K562 (cell line): ENCODE data around the gene TMPRSS9. TPM values are rescaled to one million over a fixed set of nuclear protein-coding genes. Genes with fewer than 3 reads are reported as not detected.
A peak's percentile ranks its signal among the peaks of the same experiment; 100 is the strongest.

Source experiments
- ATAC-seq: fragments of 200-7000 bp; cut with Tn5 transposase; 3 replicates; pipeline ENCODE4 v1.9.1; 2020; ENCODE audit warnings: moderate library complexity
- BruUV-seq: library from RNA; stranded (reverse); fragments of 400-500 nt; replicated peaks from 2 replicates; lab custom pipeline; 2021; lab: Mats Ljungman, UMichigan
- CTCF ChIA-PET: fragments of 300-600 bp; formaldehyde crosslinking; extraction: SDS; loops from one replicate; lab custom pipeline; 2021; ENCODE audit warnings: low intra/inter-chr PET ratio; lab: Yijun Ruan, JAX
- POLR2A ChIA-PET: fragments of 300-600, 350-650 bp; sonication (Branson Sonifier 250); formaldehyde crosslinking; extraction: SDS; loops from one replicate; lab custom pipeline; 2021; ENCODE audit warnings: antibody characterized with exemption, inconsistent platforms; lab: Yijun Ruan, JAX
- DNase-seq, 4 experiments: peaks; one replicate each; pipeline versions ENCODE4 v3.0.0 to v3.0.0-alpha.2; 2011 to 2018; ENCODE audit warnings: low spot score in 3 of 4, mixed read lengths in 3 of 4; ENCODE audit errors: extremely low read depth in 1 of 4
- FAIRE-seq: peaks from 2 replicates; lab custom pipeline; 2011; peaks lifted over from hg19 to GRCh38; lab: Jason Lieb, UNC
- H2AFZ ChIP-seq: 2 replicates; pipeline ENCODE4 v1.6.0; 2011; ENCODE audit warnings: low read depth, low read length, control low read depth, inconsistent platforms
- H3K27ac ChIP-seq: fragments of 200-600 bp; 3 replicates; pipeline ENCODE4 v1.8.0; 2011; ENCODE audit warnings: low read depth, mild to moderate bottlenecking, control low read depth, inconsistent platforms, low read length, moderate library complexity, mixed read lengths; ENCODE audit errors: extremely low read depth
- H3K27me3 ChIP-seq, 2 experiments: fragments of 300-600 bp in 1 of 2; 2 replicates in 1 of 2; 3 replicates in 1 of 2; pipeline versions ENCODE4 v1.6.0 to v1.8.0; 2011; ENCODE audit warnings: inconsistent platforms in 2 of 2, low read length in 2 of 2, mild to moderate bottlenecking in 1 of 2, mixed read lengths in 1 of 2, moderate library complexity in 1 of 2; ENCODE audit not compliant: control insufficient read depth in 2 of 2, insufficient read depth in 2 of 2
- H3K36me3 ChIP-seq: fragments of 300-600 bp; 3 replicates; pipeline ENCODE4 v1.8.0; 2011; ENCODE audit warnings: mild to moderate bottlenecking, low read length, inconsistent platforms; ENCODE audit not compliant: control insufficient read depth, insufficient read depth
- H3K4me1 ChIP-seq, 2 experiments: fragments of 200-600 bp in 1 of 2; replicated peaks in 1 of 2; 2 replicates in 1 of 2; 3 replicates in 1 of 2; pipeline versions ENCODE4 v1.5.1 to v1.8.0; 2011; ENCODE audit warnings: inconsistent platforms in 2 of 2, low read length in 2 of 2, mild to moderate bottlenecking in 1 of 2, mixed read lengths in 1 of 2, moderate library complexity in 1 of 2; ENCODE audit not compliant: control insufficient read depth in 2 of 2, insufficient read depth in 2 of 2
- H3K4me2 ChIP-seq: 2 replicates; pipeline ENCODE4 v1.6.1; 2011; ENCODE audit warnings: low read length, control low read depth, inconsistent platforms, mixed read lengths; ENCODE audit not compliant: insufficient read depth
- H3K4me3 ChIP-seq: fragments of 200-600 bp; sonication (generic), shearing (Covaris generic); 2 replicates; pipeline ENCODE4 v1.5.1; 2016; ENCODE audit warnings: control low read depth, inconsistent platforms
- H3K79me2 ChIP-seq: fragments of 200-600 bp; 3 replicates; pipeline ENCODE4 v1.8.0; 2011; ENCODE audit warnings: low read length, inconsistent platforms; ENCODE audit not compliant: control insufficient read depth, insufficient read depth
- H3K9ac ChIP-seq, 2 experiments: 2 replicates each; pipeline versions ENCODE4 v1.6.0 to v1.6.1; 2011; ENCODE audit warnings: low read depth in 2 of 2, low read length in 2 of 2, control low read depth in 1 of 2, inconsistent platforms in 1 of 2, mild to moderate bottlenecking in 1 of 2, mixed read lengths in 1 of 2; ENCODE audit not compliant: insufficient read depth in 1 of 2
- H3K9me1 ChIP-seq: one replicate; pipeline ENCODE4 v1.6.0; 2011; ENCODE audit warnings: inconsistent platforms, mild to moderate bottlenecking, low read length, moderate library complexity; ENCODE audit not compliant: control insufficient read depth, insufficient read depth
- H3K9me3 ChIP-seq: replicated peaks from 2 replicates; pipeline ENCODE4 v1.5.1; 2011; ENCODE audit warnings: low read depth, low read length, inconsistent platforms; ENCODE audit not compliant: control insufficient read depth, insufficient read depth
- H4K20me1 ChIP-seq: replicated peaks from 2 replicates; pipeline ENCODE4 v1.6.1; 2011; ENCODE audit warnings: low read length, inconsistent platforms, mixed read lengths; ENCODE audit not compliant: control insufficient read depth, insufficient read depth
- ADNP ChIP-seq: fragments of 200-800 bp; sonication (Bioruptor generic); IDR thresholded peaks from 2 replicates; pipeline ENCODE4 v1.6.1; 2016; ENCODE audit warnings: missing genetic modification characterization, missing compliant biosample characterization
- BCOR ChIP-seq: fragments of 450-650 bp; IDR thresholded peaks from 2 replicates; pipeline ENCODE4 v1.6.1; 2016
- CHCHD3 ChIP-seq: fragments of 250-450 bp; sonication (Bioruptor Pico); IDR thresholded peaks from 2 replicates; pipeline ENCODE4 v2.1.2; 2022; ENCODE audit warnings: mild to moderate bottlenecking
- GABPA ChIP-seq: fragments of 200-800 bp; sonication (Bioruptor generic); conservative IDR thresholded peaks from 2 replicates; pipeline ENCODE4 v1.6.1; 2016; ENCODE audit warnings: low read depth, missing genetic modification characterization, missing compliant biosample characterization
- HMG20A ChIP-seq: fragments of 450-650 bp; formaldehyde crosslinking; conservative IDR thresholded peaks from 2 replicates; pipeline ENCODE4 v1.4.0; 2020; ENCODE audit warnings: mild to moderate bottlenecking, mixed read lengths
- LARP7 ChIP-seq: fragments of 450-650 bp; IDR thresholded peaks from 2 replicates; pipeline ENCODE4 v1.6.1; 2016
- MEIS2 ChIP-seq: fragments of 450-650 bp; IDR thresholded peaks from 2 replicates; pipeline ENCODE4 v1.6.1; 2014; ENCODE audit warnings: mild to moderate bottlenecking; ENCODE audit not compliant: partially characterized antibody
- ZKSCAN3 ChIP-seq: fragments of 250-450 bp; sonication (Bioruptor Pico); IDR thresholded peaks from 2 replicates; pipeline ENCODE4 v1.4.0; 2020
- ZNF121 ChIP-seq: sonication (generic); formaldehyde crosslinking; conservative IDR thresholded peaks from 2 replicates; pipeline ENCODE4 v1.8.0; 2022; ENCODE audit warnings: missing genetic modification reagents
- whole genome bisulfite sequencing: fragments of 100-300 bp; shearing (Covaris generic); methylation state at CpG from one replicate; pipeline ENCODE4 v1.1.6; 2016; ENCODE audit warnings: low coverage, mixed read lengths; ENCODE audit not compliant: insufficient coverage; ENCODE audit errors: missing lambda C conversion rate; 5-methylcytosine and 5-hydroxymethylcytosine counted together
- in situ Hi-C: fragments of 300-500 bp; cut with MboI; formaldehyde crosslinking; loops from 4 replicates; pipeline ENCODE4 v1.15.0; 2018; ENCODE audit warnings: inconsistent platforms, mixed read lengths
- intact Hi-C: fragments of 100-400 bp; cut with micrococcal nuclease; formaldehyde crosslinking; loops from 2 replicates; pipeline ENCODE4 v1.14.2; 2022
- polyA plus RNA-seq, 8 experiments: library from polyadenylated mRNA; depleted of rRNA in 4 of 8; stranded (reverse) in 5 of 8; unstranded in 3 of 8; fragments of >200 nt; fragmentation: Nextera tagmentation in 2 of 8; fragmentation: Illumina TruSeq in 1 of 8; extraction: Ambion mirVana in 2 of 8; extraction: Trizol in 1 of 8; gene quantifications; 2 replicates each; pipeline versions ENCODE4 v1.2.1 to v1.2.3, GENCODE V29; 2011 to 2014; ENCODE audit warnings: inconsistent platforms in 1 of 8, missing spikeins in 1 of 8
- total RNA-seq, 7 experiments: library from RNA; depleted of rRNA in 6 of 7; stranded (reverse); fragments of >200 nt in 6 of 7; fragmentation: Illumina TruSeq in 2 of 7; extraction: Trizol in 2 of 7; gene quantifications; 2 replicates each; pipeline versions ENCODE4 v1.2.1 to v1.2.3, GENCODE V29; 2011 to 2021; ENCODE audit warnings: low replicate concordance in 1 of 7
- TF ChIP-seq, protein P1 (sequence below): fragments of 250-450 bp; sonication (Bioruptor Pico); IDR thresholded peaks from 2 replicates; pipeline ENCODE4 v1.4.0; 2020; ENCODE audit warnings: mild to moderate bottlenecking, moderate library complexity, borderline replicate concordance
- TF ChIP-seq, protein P2 (sequence below): fragments of 250-450 bp; sonication (Bioruptor Pico); IDR thresholded peaks from 2 replicates; pipeline ENCODE4 v1.8.0; 2022; ENCODE audit warnings: moderate library complexity, mild to moderate bottlenecking, inconsistent platforms
- TF ChIP-seq, protein P3 (sequence below): fragments of 250-450 bp; sonication (Bioruptor Pico); IDR thresholded peaks from 2 replicates; pipeline ENCODE4 v1.6.1; 2021; ENCODE audit warnings: mild to moderate bottlenecking

TMPRSS9 gene
- total and polyA plus RNA-seq, 9 of the 15 experiments (the other 6 are each of a cell fraction or from before 2014, with no cell fraction given): 0.01 to 0.03 TPM; not detected in 7

DNA sequence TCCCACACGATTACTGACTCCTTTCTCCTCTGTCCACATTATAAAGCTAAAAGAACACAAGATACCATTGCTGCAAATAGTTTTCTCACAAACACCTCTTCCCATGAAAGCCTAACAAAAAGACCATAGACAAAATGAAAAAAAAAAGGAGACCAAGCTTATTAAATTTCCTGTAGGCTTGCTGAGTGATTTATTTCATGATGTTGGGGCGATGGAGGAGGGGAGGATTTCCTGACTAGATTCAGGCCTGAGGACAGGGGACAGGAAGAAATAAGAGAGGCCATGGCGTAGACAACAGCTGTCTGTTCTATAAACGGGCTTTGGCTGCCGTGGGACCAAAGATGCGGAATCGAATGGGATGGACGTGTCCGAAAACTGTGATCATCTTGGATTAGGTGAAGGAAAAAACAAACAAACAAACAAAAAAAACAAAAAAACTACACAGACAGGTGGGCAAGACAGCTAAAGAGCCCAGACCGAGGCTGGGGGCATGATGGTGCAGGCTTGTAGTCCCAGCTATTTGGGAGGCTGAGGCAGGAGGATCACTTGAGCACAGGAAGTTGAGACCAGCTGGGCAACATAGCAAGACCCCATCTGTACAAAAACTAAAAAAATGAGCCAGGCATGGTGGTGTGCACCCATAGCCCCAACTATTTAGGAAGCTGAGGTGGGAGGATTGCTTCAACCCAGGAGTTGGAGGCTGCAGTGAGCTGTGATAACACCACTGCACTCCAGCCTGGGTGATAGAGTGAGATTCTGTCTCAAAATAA, 5.3 kb downstream of the TMPRSS9 start:
- no peak for ATAC-seq
- intact Hi-C loops (no loop called here), in situ Hi-C loops (no loop called here)
- DNase-seq: no peak
- Histone ChIP-seq H3K4me3 (no peak overlapping the region), H2AFZ (no peak overlapping the region), H4K20me1 (no peaks in the 10 kb centered on the region; the same call in 1 of the 2 replicates), H3K4me1 (peaks cover 0 to 20% of the 10 kb centered on the region in 2 experiments; a peak in 2 of 5 replicates), H3K79me2 (no peaks in the 10 kb centered on the region), H3K27me3 (peaks cover 7 to 27% of the 10 kb centered on the region in 2 experiments; a peak in 4 of 5 replicates), H3K9ac (no peak overlapping the region), H3K9me1 (peaks cover 5% of the 10 kb centered on the region), H3K4me2 (no peak overlapping the region), H3K27ac (no peak overlapping the region), H3K9me3 (peaks cover 4% of the 10 kb centered on the region; the same call in 1 of the 2 replicates), H3K36me3 (no peaks in the 10 kb centered on the region)
- FAIRE-seq: no peak
- ChIA-PET CTCF (interaction anchor here (0.6 kb wide), 1 partner anchor 29 kb away, joined by 6 read pairs; no protein-coding TSS in a partner anchor), POLR2A (interaction anchor here (0.6 to 0.7 kb wide), 2 partner anchors 13 to 18 kb away, joined by 3 to 6 read pairs; no protein-coding TSS in a partner anchor)
- 51% methylated on average over 10 of the region's 10 CpGs for WGBS
- no TSS peak for BruUV-seq
- TF ChIP-seq MEIS2: peak; percentile 31
- TF ChIP-seq CHCHD3 (CRISPR knock-in tag): no peak
- no peak for TF ChIP-seq ADNP (tag)
- peak; percentile 98 for TF ChIP-seq ZNF121 (CRISPR knock-in tag)
- TF ChIP-seq, protein P1, sequence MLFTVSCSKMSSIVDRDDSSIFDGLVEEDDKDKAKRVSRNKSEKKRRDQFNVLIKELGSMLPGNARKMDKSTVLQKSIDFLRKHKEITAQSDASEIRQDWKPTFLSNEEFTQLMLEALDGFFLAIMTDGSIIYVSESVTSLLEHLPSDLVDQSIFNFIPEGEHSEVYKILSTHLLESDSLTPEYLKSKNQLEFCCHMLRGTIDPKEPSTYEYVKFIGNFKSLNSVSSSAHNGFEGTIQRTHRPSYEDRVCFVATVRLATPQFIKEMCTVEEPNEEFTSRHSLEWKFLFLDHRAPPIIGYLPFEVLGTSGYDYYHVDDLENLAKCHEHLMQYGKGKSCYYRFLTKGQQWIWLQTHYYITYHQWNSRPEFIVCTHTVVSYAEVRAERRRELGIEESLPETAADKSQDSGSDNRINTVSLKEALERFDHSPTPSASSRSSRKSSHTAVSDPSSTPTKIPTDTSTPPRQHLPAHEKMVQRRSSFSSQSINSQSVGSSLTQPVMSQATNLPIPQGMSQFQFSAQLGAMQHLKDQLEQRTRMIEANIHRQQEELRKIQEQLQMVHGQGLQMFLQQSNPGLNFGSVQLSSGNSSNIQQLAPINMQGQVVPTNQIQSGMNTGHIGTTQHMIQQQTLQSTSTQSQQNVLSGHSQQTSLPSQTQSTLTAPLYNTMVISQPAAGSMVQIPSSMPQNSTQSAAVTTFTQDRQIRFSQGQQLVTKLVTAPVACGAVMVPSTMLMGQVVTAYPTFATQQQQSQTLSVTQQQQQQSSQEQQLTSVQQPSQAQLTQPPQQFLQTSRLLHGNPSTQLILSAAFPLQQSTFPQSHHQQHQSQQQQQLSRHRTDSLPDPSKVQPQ (CRISPR knock-in tag): no peak
- TF ChIP-seq HMG20A (CRISPR knock-in tag): no peak
- TF ChIP-seq GABPA: no peak
- TF ChIP-seq, protein P2, sequence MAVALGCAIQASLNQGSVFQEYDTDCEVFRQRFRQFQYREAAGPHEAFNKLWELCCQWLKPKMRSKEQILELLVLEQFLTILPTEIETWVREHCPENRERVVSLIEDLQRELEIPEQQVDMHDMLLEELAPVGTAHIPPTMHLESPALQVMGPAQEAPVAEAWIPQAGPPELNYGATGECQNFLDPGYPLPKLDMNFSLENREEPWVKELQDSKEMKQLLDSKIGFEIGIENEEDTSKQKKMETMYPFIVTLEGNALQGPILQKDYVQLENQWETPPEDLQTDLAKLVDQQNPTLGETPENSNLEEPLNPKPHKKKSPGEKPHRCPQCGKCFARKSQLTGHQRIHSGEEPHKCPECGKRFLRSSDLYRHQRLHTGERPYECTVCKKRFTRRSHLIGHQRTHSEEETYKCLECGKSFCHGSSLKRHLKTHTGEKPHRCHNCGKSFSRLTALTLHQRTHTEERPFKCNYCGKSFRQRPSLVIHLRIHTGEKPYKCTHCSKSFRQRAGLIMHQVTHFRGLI (CRISPR knock-in tag): no peak
- no peak for TF ChIP-seq ZKSCAN3 (CRISPR knock-in tag)
- TF ChIP-seq, protein P3, sequence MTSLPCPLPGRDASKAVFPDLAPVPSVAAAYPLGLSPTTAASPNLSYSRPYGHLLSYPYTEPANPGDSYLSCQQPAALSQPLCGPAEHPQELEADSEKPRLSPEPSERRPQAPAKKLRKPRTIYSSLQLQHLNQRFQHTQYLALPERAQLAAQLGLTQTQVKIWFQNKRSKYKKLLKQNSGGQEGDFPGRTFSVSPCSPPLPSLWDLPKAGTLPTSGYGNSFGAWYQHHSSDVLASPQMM (CRISPR knock-in tag): no peak
- TF ChIP-seq BCOR: peak; percentile 58
- no peak for TF ChIP-seq LARP7
